Neutrophil (primary cell): ENCODE measurements around the gene BCAN.

Source experiments
- H3K27ac ChIP-seq: fragments of 200-600 bp; sonication (generic); 2 replicates; pipeline ENCODE4 v1.5.1; 2016; ENCODE audit warnings: mild to moderate bottlenecking, moderate library complexity
- H3K27me3 ChIP-seq: fragments of 200-600 bp; sonication (generic); 2 replicates; pipeline ENCODE4 v1.6.0; 2016; ENCODE audit warnings: mild to moderate bottlenecking
- H3K36me3 ChIP-seq: fragments of 200-600 bp; sonication (generic); 2 replicates; pipeline ENCODE4 v1.5.1; 2017
- H3K4me1 ChIP-seq, 2 experiments: fragments of 200-600 bp in 1 of 2; sonication (generic) in 1 of 2; 1 replicate in 1 of 2; 2 replicates in 1 of 2; pipeline versions ENCODE4 v1.5.1 to v1.6.1; 2013 to 2016; ENCODE audit warnings: low read depth in 1 of 2, low read length in 1 of 2, mild to moderate bottlenecking in 1 of 2, moderate library complexity in 1 of 2; ENCODE audit not compliant: control insufficient read depth in 1 of 2, insufficient read depth in 1 of 2
- H3K4me3 ChIP-seq, 2 experiments: fragments of 200-600 bp in 1 of 2; sonication (generic) in 1 of 2; 1 replicate in 1 of 2; 2 replicates in 1 of 2; pipeline ENCODE4 v1.5.1; 2013 to 2016; ENCODE audit warnings: low read depth in 1 of 2, low read length in 1 of 2, mild to moderate bottlenecking in 1 of 2, moderate library complexity in 1 of 2
- H3K9me3 ChIP-seq: fragments of 200-600 bp; sonication (generic); 2 replicates; pipeline ENCODE4 v1.5.1; 2016
- CTCF ChIP-seq: fragments of 200-600 bp; sonication (generic); IDR thresholded peaks from 2 replicates; pipeline ENCODE4 v1.5.1; 2016; ENCODE audit warnings: antibody characterized with exemption

Gene BCAN

GRCh38 chr1:156675210-156676113 lies 33.5 kb downstream of the BCAN start:
- no peak overlapping the region for H3K4me3 ChIP-seq
- H3K36me3 ChIP-seq, result no peaks in the 10 kb centered on the region
- no peak for TF ChIP-seq CTCF
- no peaks in the 10 kb centered on the region for H3K4me1 ChIP-seq
- peaks cover 98% of the 10 kb centered on the region for H3K27me3 ChIP-seq
- no peak overlapping the region for H3K27ac ChIP-seq
- H3K9me3 ChIP-seq, result no peaks in the 10 kb centered on the region

DNA sequence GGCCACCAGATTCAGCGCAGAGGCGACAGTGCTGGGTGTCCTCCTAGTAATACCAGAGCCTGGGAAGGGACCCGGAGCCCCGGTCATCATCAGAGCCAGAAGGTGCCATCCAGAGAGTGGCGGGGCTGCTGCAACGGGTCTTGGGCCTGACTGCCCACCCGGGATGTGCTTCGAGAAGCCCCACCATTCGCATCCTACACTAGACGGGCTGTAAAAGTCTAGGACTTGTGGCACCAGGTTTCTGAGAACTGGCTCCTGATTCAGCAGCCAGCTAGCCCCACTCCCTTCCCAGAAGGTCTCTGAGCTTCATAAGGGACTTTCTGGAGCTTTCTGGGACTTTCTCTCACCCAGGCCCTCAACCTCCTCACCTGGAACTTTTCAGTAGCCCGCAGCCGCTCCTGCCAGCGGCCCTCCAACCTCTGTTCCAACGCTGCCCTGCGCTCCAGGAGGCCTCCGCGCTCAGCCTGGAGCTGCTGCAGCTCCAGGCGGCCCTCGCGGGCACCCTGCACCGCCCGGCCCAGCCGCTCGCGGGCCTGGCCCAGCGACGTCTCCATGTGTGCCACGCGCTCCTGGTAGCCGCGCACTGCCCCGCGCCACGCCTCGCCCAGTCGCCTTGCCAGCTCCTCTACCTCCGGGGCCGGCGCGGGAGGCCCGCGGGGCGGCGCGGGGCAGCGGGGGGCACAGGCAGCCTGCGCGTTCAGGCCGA lies 34.4 kb downstream of the BCAN start:
- TF ChIP-seq CTCF, result no peak
- no peaks in the 10 kb centered on the region for H3K36me3 ChIP-seq
- no peaks in the 10 kb centered on the region for H3K4me1 ChIP-seq
- H3K9me3 ChIP-seq, result no peaks in the 10 kb centered on the region
- no peak overlapping the region for H3K27ac ChIP-seq
- H3K4me3 ChIP-seq, result no peak overlapping the region
- peaks cover 98% of the 10 kb centered on the region for H3K27me3 ChIP-seq

GRCh38 chr1:156676820-156677615 lies 35.1 kb downstream of the BCAN start, which contains the start of gene NES:
NES (minus strand) TSS chr1:156677407; CDS start chr1:156677264, 143 bp downstream.
- H3K9me3 ChIP-seq, result no peaks in the 10 kb centered on the region
- no peak for TF ChIP-seq CTCF
- H3K27me3 ChIP-seq, result peaks cover 100% of the 10 kb centered on the region
- no peak within 1 kb of the TSS for H3K4me3 ChIP-seq
- H3K27ac ChIP-seq, result no peak within 1 kb of the TSS
- no peaks in the 10 kb centered on the region for H3K36me3 ChIP-seq
- H3K4me1 ChIP-seq, result no peaks in the 10 kb centered on the region

DNA sequence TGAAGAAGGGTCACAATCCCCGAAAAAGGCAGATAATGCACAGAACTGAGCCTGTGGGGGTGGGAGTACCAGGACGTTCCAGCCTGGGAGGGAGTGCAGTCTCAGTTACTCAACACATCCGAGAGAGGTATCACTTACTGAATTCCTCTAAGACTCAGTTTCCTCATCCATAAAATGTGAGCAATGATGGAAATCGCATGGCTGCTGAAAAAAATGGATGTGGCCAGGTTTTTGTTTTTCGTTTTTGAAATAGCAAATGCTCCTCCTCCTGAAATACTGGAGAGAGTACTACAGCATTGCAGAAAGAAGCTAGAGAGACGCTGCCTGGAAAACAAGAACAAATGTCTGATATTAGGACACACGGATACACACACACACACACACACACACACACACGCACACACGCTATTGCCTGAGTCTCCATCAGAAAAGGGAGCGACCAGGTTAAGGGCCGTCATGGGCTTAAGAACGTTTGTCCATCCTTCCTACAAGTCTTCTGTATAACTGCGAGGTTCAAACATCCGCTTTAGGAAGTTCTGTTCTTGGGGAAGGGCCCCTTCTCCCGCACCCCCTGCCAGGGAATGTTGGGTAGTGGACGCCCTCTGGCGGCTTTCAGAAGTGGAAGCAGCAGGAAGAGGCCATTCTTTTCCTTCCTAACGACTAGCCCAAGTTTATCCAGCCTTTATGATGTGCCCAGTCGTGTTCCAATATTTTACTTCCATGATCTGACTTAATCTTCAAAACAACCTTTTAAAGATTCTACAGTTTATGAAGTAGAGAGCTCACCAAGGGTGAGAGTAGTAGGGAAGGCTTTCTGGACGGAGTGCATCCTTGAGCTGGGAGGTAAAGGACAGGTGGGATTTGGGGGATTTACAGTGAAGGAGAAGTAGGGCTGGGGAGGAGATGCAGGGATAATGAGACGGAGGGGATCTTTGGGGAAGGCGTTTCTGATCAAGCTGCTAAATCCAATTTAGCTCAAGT lies 36.0 kb downstream of the BCAN start:
- H3K36me3 ChIP-seq, result no peaks in the 10 kb centered on the region
- H3K4me1 ChIP-seq, result no peaks in the 10 kb centered on the region
- peaks cover 100% of the 10 kb centered on the region for H3K27me3 ChIP-seq
- H3K4me3 ChIP-seq, result no peak overlapping the region
- TF ChIP-seq CTCF, result no peak
- no peak overlapping the region for H3K27ac ChIP-seq
- no peaks in the 10 kb centered on the region for H3K9me3 ChIP-seq
